Erythroblast (primary cell): ENCODE results near the gene TSPAN9.

Experiments
- DNase-seq, 2 experiments: peaks; one replicate each; lab custom pipeline; 2025; lab: John Stamatoyannopoulos, UW
- GATA1 ChIP-seq: IDR thresholded peaks from 2 replicates; pipeline ENCODE4 v1.6.1; 2011; ENCODE audit warnings: low read depth, mild to moderate bottlenecking, control low read depth, low read length, moderate library complexity
- POLR2A ChIP-seq: IDR thresholded peaks from 2 replicates; pipeline ENCODE4 v1.6.1; 2011; ENCODE audit warnings: mild to moderate bottlenecking, low read length

Gene TSPAN9

GRCh38 chr12:3077572-3078081, 448 bp downstream of the TSPAN9 start:
- no peak for TF ChIP-seq GATA1
- TF ChIP-seq POLR2A: no peak
- peak in 1 of 2 experiments; percentile 9 for DNase-seq

GRCh38 chr12:3078086-3078820, 1.1 kb downstream of the TSPAN9 start:
- no peak for DNase-seq

GRCh38 chr12:3081091-3081490, 3.9 kb downstream of the TSPAN9 start:
- TF ChIP-seq POLR2A (no peak), GATA1 (no peak)
- DNase-seq: no peak

More at GRCh38 chr12:3078086-3078820, 1.1 kb downstream of the TSPAN9 start:
- TF ChIP-seq GATA1: no peak
- no peak for TF ChIP-seq POLR2A

GRCh38 chr12:3081886-3082285, 4.7 kb downstream of the TSPAN9 start:
- no peak for TF ChIP-seq POLR2A
- DNase-seq: no peak

GRCh38 chr12:3083241-3083920, 6.2 kb downstream of the TSPAN9 start:
- DNase-seq: no peak

GRCh38 chr12:3083921-3084347, 6.8 kb downstream of the TSPAN9 start:
- TF ChIP-seq POLR2A (no peak), GATA1 (no peak)
- no peak for DNase-seq

More at GRCh38 chr12:3083241-3083920, 6.2 kb downstream of the TSPAN9 start:
- TF ChIP-seq GATA1: no peak
- TF ChIP-seq POLR2A: no peak

- TF ChIP-seq POLR2A (no peak), GATA1 (no peak)
- DNase-seq: no peak
These were observed 7.6 kb downstream of the TSPAN9 start for GRCh38 chr12:3084742-3085141.

- DNase-seq: no peak
- no peak for TF ChIP-seq POLR2A
- TF ChIP-seq GATA1: no peak
These were observed 8.4 kb downstream of the TSPAN9 start for GRCh38 chr12:3085341-3086139.

- TF ChIP-seq GATA1 (no peak), POLR2A (no peak)
- no peak for DNase-seq
These were observed 9.0 kb downstream of the TSPAN9 start for GRCh38 chr12:3086211-3086610.

GRCh38 chr12:3086729-3087323, 9.6 kb downstream of the TSPAN9 start:
- DNase-seq: no peak
- TF ChIP-seq GATA1: no peak
- no peak for TF ChIP-seq POLR2A

- TF ChIP-seq GATA1 (no peak), POLR2A (no peak)
- DNase-seq: no peak
These were observed 10.8 kb downstream of the TSPAN9 start for GRCh38 chr12:3087758-3088650.

- no peak for TF ChIP-seq POLR2A
- TF ChIP-seq GATA1: no peak
- no peak for DNase-seq
These were observed 12.4 kb downstream of the TSPAN9 start for GRCh38 chr12:3089588-3089987.

- no peak for DNase-seq
- TF ChIP-seq POLR2A (no peak), GATA1 (no peak)
These were observed 13.3 kb downstream of the TSPAN9 start for GRCh38 chr12:3090240-3091037.
